Activated CD8-positive, alpha-beta memory T cell treated with anti-CD3 and anti-CD28 coated beads, Interleukin-2, amount 50 U/mL, for 24 hours (primary cell): ENCODE results near the gene ZNF490.
"Not testable (repeated sequence)": the region's sequence is repeated elsewhere in the genome, so short reads cannot be mapped to it uniquely, and the experiment has no call there.

Experiments
- DNase-seq: peaks from one replicate; pipeline ENCODE4 v3.0.0-alpha.2; 2020; ENCODE audit errors: extremely low read depth

ZNF490 gene

GRCh38 chr19:12610540-12611360 is at the start of gene ZNF490, which contains the start of gene ZNF791:
ZNF490 (minus strand) TSS chr19:12610813; CDS start chr19:12610680, 133 bp downstream.
ZNF791 (plus strand) TSS chr19:12610920; CDS start chr19:12611080, 160 bp downstream.
- peak; percentile 99 for DNase-seq

DNA sequence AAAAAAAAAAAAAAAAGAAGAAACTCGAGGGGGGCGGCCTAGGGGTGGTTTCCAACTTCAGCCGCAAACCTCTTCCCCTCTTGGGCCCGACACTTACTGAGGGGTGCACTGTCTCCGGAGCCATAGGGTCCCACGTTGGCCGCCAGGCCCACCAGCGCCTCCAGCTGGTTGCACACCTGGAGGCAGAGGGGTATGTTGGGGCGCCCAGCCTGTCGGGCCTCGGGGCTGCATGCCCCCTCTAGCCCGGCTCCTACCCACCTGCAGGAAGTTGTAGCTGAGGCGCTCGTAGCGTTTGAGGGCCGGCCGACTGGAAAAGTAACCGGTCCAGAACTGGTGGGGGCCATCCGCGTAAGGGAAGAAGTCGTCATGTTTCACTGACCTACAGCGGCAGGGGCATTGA is 47.4 kb upstream of the ZNF490 start:
- no peak for DNase-seq

DNA sequence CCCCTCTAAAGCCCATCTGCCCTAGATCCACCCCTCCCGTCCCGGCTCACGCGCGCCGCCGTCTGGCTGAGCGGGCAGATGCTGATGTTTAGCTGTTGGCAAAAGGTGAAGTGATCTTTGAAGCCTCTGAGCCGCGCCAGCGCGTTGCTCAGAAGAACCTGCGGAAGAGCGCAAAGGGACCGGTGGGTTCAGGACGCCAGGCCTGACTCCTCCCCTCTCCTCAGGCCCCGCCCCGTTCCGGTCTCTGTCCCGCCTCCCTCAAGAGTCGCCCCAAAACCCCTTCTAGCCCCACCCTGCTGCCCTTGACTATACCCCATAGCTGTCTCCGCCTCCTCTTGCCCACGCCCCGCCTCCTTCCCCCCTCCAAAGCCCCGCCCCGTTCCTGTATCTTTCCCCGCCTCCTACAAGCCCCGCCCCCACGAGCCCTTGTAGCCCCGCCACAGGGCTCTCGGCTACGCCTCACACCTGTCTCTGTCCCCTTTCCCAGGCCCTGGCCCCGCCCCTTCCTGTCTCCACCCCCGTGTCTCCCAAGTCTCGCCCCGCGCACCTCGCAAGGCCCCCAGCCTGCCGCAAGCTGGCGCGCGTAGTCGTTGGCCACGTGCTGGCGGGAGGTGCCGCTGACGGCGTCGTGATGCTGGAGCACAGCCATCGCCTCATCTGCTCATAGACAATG is 46.4 kb upstream of the ZNF490 start:
- DNase-seq = no peak

- no peak for DNase-seq
Observed at GRCh38 chr19:12655546-12655945, 44.9 kb upstream of the ZNF490 start.

GRCh38 chr19:12652219-12652618 is 41.6 kb upstream of the ZNF490 start:
- no peak for DNase-seq

GRCh38 chr19:12649941-12650340 is 39.3 kb upstream of the ZNF490 start:
- DNase-seq = no peak

GRCh38 chr19:12648088-12648487 is 37.5 kb upstream of the ZNF490 start:
- no peak for DNase-seq

DNA sequence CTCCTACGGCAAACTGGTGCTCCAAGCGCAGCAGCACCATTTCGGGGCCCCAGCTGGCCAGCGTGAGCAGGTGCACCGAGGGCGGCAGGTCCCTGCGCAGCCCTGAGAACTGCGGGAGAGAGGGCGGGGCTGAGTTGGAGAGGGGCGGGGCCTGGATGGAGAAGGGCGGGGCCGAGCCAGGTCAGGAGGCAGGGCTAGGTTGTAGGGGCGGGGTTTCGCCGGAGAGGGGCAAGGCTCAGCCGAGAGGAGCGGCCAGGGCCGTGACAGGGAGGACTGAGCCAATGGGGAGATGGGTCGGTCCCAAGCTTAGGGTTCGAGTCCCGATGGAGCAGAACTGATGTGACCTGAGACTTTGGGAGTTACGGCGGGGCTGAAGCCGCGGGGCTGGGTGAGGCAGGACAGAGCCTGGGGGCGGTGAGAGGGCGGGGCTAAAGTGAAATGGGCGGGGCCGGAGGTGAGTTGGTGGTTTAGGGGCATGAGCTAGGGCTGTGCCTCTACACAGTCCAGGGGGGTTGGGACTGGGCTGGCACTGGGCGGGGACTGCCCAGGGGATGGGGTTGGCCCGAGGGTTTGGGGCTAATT is 37.0 kb upstream of the ZNF490 start:
- no peak for DNase-seq

DNA sequence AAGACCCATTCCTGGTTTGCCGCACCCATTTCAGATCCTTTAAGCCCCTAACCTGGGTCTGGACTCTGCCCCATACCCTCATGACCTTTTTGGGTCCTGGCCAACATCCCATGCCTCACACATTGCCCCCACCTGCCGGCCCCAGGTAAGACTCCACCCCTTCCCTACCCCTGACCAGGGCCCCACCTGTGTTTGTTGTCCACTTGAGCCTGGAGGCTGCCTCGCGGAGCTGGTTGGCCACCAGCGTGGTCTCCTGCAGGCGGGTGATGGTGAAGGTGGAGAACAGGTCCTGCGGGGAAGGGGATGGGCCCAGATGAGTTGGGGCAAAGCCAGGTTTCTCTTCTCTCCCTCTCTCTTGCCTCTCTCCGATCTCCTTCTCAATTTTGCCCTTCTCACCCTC is 36.4 kb upstream of the ZNF490 start:
- no peak for DNase-seq

GRCh38 chr19:12646551-12646950 is 35.9 kb upstream of the ZNF490 start:
- DNase-seq = no peak

- DNase-seq = not testable (repeated sequence)
Observed at GRCh38 chr19:12643716-12644115, 33.1 kb upstream of the ZNF490 start.

DNA sequence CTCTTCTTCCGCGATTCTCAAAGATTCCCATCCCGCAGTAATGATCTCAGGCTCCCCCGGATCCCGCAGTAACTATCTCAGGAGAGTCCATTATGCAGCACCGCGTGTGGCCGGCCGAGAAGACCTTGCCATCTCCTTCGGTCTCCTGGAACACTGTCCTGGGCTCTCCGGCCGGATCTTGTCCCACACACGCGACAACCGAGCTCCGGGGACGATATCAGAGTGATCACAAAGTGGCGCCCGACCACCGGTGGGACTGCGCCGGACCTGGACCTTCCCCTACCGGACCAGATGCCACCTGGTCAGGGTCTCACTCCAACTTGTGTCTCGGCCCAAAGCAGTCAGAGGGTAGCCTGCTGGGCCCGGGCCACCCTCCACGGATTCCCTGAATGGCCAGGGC is 31.9 kb upstream of the ZNF490 start:
- DNase-seq = no peak

GRCh38 chr19:12641456-12641855 is 30.8 kb upstream of the ZNF490 start:
- DNase-seq = no peak

GRCh38 chr19:12639901-12640613 is 29.4 kb upstream of the ZNF490 start:
- peak; percentile 79 for DNase-seq

- no peak for DNase-seq
Observed at GRCh38 chr19:12638611-12639182, 28.1 kb upstream of the ZNF490 start.

DNA sequence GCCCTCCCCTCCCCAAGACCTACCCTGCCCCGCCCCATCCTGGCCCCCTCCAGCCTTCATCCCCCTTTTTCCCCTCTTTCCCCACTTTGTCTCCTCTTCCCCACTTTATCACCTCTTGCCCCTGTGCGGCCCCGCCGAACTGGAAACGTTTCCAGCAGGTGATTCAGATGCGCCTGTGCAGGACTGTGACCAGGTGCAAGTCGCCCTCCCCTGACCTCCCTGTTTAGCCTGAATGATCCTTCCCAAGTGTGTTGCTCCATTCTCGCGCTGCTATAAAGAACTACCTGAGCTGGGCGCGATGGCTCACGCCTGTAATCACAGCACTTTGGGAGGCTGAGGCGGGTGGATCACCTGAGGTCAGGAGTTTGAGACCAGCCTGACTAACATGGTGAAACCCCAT is 26.0 kb upstream of the ZNF490 start:
- DNase-seq = no peak

DNA sequence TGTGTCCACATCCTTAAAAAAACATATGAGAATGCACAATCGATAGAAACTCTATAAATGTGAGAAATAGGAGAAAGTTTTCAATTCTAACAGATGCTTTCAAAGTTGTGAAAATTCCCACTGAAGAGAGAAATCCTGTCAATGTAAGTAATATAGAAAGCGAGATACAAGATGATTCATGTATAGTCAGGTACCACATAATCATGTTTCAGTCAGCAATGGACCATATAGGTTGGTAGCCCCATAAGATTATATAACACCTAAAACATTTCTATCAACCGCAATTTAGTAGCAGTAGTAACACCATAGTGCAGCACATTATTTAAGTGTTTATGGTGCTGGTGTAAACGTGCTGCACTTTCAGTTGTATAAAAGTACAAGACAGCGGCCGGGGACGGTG is 18.6 kb upstream of the ZNF490 start:
- no peak for DNase-seq

DNA sequence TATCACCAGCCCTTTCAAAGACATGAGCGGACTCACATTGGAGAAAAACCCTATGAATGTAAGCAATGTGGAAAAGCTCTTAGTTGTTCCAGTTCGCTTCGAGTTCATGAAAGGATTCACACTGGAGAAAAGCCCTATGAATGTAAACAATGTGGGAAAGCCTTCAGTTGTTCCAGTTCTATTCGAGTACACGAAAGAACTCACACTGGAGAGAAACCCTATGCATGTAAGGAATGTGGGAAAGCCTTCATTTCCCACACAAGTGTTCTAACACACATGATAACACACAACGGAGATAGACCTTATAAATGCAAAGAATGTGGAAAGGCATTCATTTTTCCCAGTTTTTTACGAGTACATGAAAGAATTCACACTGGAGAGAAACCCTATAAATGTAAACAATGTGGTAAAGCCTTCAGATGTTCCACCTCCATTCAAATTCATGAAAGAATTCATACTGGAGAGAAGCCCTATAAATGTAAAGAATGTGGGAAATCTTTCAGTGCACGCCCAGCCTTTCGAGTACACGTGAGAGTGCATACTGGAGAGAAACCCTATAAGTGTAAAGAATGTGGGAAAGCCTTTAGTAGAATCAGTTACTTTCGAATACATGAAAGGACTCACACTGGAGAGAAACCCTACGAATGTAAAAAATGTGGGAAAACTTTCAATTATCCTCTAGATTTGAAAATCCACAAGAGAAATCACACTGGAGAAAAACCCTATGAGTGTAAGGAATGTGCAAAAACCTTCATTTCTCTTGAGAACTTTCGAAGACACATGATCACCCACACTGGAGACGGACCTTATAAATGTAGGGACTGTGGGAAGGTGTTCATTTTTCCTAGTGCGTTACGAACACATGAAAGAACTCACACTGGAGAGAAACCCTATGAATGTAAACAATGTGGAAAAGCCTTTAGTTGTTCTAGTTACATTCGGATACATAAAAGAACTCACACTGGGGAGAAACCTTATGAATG is 17.7 kb upstream of the ZNF490 start:
- no peak for DNase-seq

DNA sequence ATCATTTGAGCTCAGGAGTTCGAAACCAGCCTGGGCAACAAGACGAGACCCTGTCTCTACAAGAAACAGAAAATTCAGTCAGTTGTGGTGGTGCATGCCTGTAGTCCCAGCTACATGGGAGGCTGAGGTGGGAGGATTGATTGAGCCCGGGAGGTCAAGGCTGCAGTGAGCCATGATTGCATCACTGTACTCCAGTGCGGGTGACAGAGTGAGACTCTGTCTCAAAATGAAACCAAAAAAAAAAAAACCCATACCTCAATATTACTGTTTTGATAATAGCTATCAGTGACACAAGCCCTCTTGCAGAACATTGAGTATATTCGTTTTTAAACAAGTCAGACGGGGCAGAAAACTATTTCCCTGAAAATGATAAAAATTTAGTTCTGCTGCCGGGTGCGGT is 16.3 kb upstream of the ZNF490 start:
- no peak for DNase-seq

- no peak for DNase-seq
Observed at GRCh38 chr19:12623361-12624031, 12.9 kb upstream of the ZNF490 start.
